ENCODE measurements around the gene RPUSD1. TPM values are rescaled to one million over a fixed set of nuclear protein-coding genes. Genes with fewer than 3 reads are reported as not detected.

Gene RPUSD1
- total RNA-seq, 1 donor from 2014 or later, result 35.3 TPM

DNA sequence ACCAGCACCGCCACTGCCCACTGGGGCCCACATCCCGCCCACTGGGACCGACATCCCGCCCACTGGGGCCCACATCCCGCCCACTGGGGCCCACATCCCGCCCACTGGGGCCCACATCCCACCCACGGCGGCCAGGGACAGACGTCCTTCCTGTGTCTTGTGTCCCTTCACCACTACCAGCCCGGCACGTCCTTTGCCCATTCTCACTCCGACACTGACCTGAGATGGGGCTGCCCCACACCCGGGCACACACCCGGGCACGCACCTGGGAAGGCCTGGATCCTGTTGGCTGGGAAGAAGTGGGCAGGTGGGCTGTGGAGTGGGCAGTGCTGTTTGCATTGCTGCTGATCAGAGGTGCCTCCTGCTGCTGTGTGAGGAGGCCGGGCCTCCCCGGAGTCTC is 40.7 kb upstream of the RPUSD1 start:
- H3K4me1 Mint-ChIP-seq, result no peaks in the 10 kb centered on the region
- H3K9me3 Mint-ChIP-seq, result no peaks in the 10 kb centered on the region
- H3K27ac Mint-ChIP-seq, result no peak overlapping the region
- H3K4me3 Mint-ChIP-seq, result no peak overlapping the region
- TF ChIP-seq, protein P1, sequence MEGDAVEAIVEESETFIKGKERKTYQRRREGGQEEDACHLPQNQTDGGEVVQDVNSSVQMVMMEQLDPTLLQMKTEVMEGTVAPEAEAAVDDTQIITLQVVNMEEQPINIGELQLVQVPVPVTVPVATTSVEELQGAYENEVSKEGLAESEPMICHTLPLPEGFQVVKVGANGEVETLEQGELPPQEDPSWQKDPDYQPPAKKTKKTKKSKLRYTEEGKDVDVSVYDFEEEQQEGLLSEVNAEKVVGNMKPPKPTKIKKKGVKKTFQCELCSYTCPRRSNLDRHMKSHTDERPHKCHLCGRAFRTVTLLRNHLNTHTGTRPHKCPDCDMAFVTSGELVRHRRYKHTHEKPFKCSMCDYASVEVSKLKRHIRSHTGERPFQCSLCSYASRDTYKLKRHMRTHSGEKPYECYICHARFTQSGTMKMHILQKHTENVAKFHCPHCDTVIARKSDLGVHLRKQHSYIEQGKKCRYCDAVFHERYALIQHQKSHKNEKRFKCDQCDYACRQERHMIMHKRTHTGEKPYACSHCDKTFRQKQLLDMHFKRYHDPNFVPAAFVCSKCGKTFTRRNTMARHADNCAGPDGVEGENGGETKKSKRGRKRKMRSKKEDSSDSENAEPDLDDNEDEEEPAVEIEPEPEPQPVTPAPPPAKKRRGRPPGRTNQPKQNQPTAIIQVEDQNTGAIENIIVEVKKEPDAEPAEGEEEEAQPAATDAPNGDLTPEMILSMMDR (IDR thresholded peaks at IDR 0.05), result no peak
- H3K36me3 Mint-ChIP-seq (ENCODE audit: low read depth), result no peaks in the 10 kb centered on the region
- intact Hi-C loops (cut with micrococcal nuclease), result no loop called here
- H3K27me3 Mint-ChIP-seq, result peaks cover 6% of the 10 kb centered on the region
- DNase-seq, result no peak
- POLR2A ChIA-PET, result no interaction called here
- CTCF ChIA-PET, result no interaction called here
- no peak for ATAC-seq (ENCODE audit: low read depth)

DNA sequence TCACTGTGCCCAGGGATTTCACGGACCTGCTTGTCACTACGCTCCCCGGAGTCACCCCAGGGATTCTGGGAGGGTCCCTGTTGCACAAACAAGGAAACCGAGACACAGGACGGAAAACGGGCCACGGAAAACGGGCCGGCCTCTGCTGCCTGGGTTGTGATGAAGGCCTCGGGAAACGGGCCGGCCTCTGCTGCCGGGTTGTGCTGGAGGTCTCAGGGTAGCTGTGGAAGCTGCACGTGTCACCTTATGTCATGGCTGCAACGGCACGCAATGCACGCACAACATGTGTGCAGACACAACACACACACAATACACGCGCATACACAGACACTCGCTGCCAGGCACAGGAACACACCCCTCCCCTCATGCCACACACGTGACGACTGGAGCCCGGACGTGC is 39.3 kb upstream of the RPUSD1 start:
- no peak for DNase-seq
- no peaks in the 10 kb centered on the region for H3K4me1 Mint-ChIP-seq
- H3K27ac Mint-ChIP-seq, result no peak overlapping the region
- TF ChIP-seq, protein P1 (IDR thresholded peaks at IDR 0.05), result no peak
- no peaks in the 10 kb centered on the region for H3K36me3 Mint-ChIP-seq (ENCODE audit: low read depth)
- CTCF ChIA-PET, result no interaction called here
- ATAC-seq (ENCODE audit: low read depth), result no peak
- intact Hi-C loops (cut with micrococcal nuclease), result no loop called here
- H3K9me3 Mint-ChIP-seq, result no peaks in the 10 kb centered on the region
- peaks cover 6% of the 10 kb centered on the region for H3K27me3 Mint-ChIP-seq
- H3K4me3 Mint-ChIP-seq, result no peak overlapping the region
- POLR2A ChIA-PET, result no interaction called here

DNA sequence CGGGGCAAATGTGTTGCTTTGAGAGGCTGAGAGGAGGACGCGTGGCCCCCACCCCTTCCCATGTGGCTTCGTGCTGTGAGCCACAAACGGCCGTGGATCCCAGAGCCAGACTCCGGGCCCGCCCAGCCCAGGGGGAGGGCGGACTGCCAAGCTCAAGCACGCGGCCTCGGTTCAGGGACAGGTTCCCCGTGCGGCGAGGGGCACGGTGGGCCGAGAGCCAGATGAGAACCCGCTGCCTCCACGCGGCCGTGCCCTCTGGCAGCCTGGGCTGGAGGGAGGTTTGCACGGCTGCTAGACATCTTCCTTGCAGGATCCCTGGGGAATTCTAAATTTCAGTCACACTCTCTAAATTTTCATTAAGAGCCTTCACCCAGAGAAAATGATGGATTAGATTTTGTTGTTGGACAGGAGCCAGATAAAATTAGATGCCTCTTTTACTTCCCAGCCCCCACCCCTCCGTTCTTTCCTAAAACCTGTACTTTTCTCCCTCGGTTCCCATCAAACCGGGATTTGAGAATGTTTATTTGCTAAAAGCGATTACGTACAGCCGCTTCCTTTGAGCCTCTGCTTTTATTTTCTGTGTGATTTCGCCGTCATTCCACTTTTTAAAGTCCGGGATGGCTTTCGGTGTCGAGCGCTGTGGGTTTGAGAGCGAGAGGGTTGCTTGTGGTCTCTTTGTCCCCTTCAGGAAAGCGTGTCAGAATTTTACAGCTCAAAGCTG is 37.3 kb upstream of the RPUSD1 start:
- H3K9me3 Mint-ChIP-seq, result no peaks in the 10 kb centered on the region
- DNase-seq (no peak), ATAC-seq (ENCODE audit: low read depth) (no peak)
- CTCF ChIA-PET, result no interaction called here
- TF ChIP-seq, protein P1 (IDR thresholded peaks at IDR 0.05), result no peak
- H3K36me3 Mint-ChIP-seq (ENCODE audit: low read depth), result no peaks in the 10 kb centered on the region
- intact Hi-C loops (cut with micrococcal nuclease), result no loop called here
- peaks cover 14% of the 10 kb centered on the region for H3K27me3 Mint-ChIP-seq
- no peak overlapping the region for H3K4me3 Mint-ChIP-seq
- POLR2A ChIA-PET, result no interaction called here
- peaks cover 3% of the 10 kb centered on the region for H3K4me1 Mint-ChIP-seq
- no peak overlapping the region for H3K27ac Mint-ChIP-seq

DNA sequence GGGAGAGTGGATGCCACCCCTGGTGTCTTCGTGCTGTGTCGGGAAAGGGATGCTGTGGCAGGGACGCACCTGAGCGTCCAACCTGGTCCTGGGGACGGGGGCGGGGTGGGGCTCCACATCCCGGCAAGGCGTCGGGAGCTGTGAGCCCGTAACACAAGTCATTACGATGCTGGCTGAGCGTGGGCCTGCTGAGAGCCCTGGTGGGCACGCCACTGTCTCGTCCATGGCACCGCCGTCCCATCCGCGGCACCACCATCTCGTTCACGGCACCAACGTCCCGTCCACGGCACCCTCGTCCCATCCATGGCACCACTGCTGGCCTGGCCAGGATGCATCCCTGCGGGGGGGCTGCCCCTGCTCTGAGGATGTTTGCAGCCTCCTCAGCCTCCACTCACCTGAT is 36.4 kb upstream of the RPUSD1 start:
- Mint-ChIP-seq H3K9me3 (no peaks in the 10 kb centered on the region), H3K27ac (no peak overlapping the region), H3K27me3 (peaks cover 14% of the 10 kb centered on the region), H3K4me3 (no peak overlapping the region), H3K4me1 (peaks cover 12% of the 10 kb centered on the region), H3K36me3 (ENCODE audit: low read depth) (no peaks in the 10 kb centered on the region)
- no peak for ATAC-seq (ENCODE audit: low read depth)
- DNase-seq, result no peak
- ChIA-PET CTCF (no interaction called here), POLR2A (no interaction called here)
- TF ChIP-seq, protein P1 (IDR thresholded peaks at IDR 0.05), result no peak
- intact Hi-C loops (cut with micrococcal nuclease), result no loop called here

DNA sequence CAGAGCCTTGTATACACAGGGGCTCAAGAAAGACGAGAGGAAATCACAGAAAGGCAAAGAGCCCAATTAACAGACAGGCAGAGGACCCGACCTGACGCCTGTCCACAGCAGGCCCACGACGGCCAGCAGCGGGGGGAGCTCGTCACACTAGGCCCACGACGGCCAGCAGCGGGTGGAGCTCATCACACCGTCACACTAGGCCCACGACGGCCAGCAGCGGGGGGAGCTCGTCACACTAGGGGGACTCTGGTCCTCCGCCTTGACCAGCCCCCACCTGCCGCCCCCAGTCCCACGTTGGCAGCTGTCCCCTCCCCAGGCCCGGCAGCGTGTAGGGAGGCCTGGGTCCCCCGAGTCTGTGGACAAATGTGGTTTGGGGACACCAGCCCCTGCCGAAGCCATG is 36.0 kb upstream of the RPUSD1 start:
- TF ChIP-seq, protein P1 (IDR thresholded peaks at IDR 0.05), result no peak
- intact Hi-C loops (cut with micrococcal nuclease), result no loop called here
- H3K36me3 Mint-ChIP-seq (ENCODE audit: low read depth), result no peaks in the 10 kb centered on the region
- H3K4me3 Mint-ChIP-seq, result no peak overlapping the region
- H3K9me3 Mint-ChIP-seq, result no peaks in the 10 kb centered on the region
- H3K4me1 Mint-ChIP-seq, result peaks cover 14% of the 10 kb centered on the region
- ChIA-PET CTCF (no interaction called here), POLR2A (no interaction called here)
- no peak overlapping the region for H3K27ac Mint-ChIP-seq
- peaks cover 14% of the 10 kb centered on the region for H3K27me3 Mint-ChIP-seq
- ATAC-seq (ENCODE audit: low read depth) (no peak), DNase-seq (no peak)

All from activated B cell treated with CpG ODN at 0.5 μM for 24 hours (primary cell).